Fibroblast of mammary gland (primary cell): ENCODE measurements around the gene UBR4.

Experiments
- DNase-seq: peaks from one replicate; pipeline ENCODE4 v3.0.0-alpha.2; 2010; ENCODE audit warnings: low read depth
- H3K4me3 ChIP-seq: 2 replicates; pipeline ENCODE4 v1.5.1; 2011; ENCODE audit warnings: low read depth, mild to moderate bottlenecking, low read length, moderate library complexity; ENCODE audit not compliant: control insufficient read depth
- TF ChIP-seq, protein P1 (sequence below): conservative IDR thresholded peaks from 2 replicates; pipeline ENCODE4 v1.5.1; 2011; ENCODE audit warnings: low read depth, low read length, inconsistent platforms; ENCODE audit not compliant: control insufficient read depth, insufficient read depth

Gene UBR4

DNA sequence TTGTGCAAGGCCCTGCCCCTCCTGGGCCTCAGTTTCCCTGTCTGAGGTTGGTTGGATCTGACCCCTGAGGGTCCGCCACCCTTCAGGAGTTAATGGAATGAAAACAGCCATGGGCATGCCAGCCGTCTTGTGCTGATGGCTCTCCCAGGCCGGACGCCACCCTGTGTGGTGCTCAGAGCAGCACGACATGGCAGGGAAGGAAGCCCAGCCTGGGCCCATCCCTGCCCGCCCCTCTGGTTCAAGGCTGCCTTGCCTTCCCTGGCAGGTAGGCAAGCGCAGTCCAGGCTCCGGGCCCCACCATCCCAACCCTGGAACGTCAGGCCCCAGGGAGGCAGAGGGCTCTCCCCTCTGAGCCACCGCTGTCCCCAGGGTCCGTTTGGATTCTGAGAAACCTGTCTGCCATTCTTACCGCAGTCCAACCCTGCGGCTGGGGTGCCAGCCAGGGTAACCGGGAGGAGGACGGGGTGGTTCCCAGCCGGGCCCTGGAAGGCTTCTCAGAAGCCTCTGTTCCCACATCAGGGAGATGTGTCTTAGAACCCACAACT, 145.1 kb downstream of the UBR4 start:
- TF ChIP-seq, protein P1, sequence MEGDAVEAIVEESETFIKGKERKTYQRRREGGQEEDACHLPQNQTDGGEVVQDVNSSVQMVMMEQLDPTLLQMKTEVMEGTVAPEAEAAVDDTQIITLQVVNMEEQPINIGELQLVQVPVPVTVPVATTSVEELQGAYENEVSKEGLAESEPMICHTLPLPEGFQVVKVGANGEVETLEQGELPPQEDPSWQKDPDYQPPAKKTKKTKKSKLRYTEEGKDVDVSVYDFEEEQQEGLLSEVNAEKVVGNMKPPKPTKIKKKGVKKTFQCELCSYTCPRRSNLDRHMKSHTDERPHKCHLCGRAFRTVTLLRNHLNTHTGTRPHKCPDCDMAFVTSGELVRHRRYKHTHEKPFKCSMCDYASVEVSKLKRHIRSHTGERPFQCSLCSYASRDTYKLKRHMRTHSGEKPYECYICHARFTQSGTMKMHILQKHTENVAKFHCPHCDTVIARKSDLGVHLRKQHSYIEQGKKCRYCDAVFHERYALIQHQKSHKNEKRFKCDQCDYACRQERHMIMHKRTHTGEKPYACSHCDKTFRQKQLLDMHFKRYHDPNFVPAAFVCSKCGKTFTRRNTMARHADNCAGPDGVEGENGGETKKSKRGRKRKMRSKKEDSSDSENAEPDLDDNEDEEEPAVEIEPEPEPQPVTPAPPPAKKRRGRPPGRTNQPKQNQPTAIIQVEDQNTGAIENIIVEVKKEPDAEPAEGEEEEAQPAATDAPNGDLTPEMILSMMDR = no peak
- no peak overlapping the region for H3K4me3 ChIP-seq
- DNase-seq = no peak

DNA sequence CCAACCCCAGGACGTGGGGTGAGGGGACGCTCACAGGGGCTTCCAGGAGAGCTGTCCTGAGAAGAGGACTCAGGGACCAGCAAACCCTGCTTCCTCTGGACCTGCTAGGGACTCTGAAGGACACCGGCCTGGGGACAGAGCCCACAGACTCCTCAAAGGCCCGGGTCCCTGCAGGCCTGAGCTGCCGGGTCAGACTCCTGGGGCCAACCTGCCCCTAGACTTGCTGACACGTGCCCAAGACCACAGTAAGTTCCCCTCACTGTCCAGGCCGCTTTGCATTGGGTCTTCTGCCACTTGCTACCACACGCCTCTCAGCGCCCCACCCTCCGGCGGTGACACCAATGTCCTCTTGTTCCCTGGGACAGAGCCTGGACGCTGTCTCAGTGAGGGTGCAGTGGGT, 146.9 kb downstream of the UBR4 start:
- no peak for DNase-seq
- no peak overlapping the region for H3K4me3 ChIP-seq
- TF ChIP-seq, protein P1 = no peak

DNA sequence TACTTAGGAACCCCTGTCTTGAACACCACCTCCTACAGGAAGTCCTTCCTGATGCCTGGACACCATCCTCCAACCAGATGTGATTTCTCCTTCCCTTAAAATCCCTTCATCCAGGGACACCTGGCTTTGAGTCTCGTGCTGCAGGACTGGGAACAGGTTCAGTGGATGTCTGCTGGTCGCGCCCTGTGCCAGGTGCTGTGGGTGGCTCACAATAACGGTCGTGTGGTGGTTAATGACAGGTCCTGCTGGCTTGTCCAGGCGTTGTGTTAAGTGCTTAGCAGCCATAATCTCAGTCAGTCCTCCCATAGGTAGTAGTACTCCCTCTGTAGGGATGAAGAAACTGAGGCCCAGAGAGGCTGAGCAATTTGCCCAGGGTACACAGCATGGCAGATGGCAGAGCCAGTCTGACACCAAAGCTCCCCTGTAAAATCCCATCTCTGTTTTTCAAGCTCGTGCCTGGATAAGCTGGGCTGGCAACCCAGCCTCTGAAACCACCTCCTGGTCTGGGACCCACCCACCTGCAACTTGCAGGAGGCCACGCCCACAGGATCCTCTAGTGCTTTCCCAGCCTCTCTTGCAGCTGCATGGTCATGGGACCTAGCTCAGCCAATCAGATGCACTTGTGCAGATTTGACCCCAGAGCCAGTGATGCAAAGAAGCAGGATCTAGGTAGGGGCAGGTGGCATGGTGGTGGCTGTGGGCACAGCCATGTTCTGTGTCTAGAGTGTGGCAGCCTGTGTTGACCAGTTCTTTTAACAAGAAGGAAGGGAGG, 147.6 kb downstream of the UBR4 start:
- H3K4me3 ChIP-seq = no peak overlapping the region
- TF ChIP-seq, protein P1 = no peak
- no peak for DNase-seq

DNA sequence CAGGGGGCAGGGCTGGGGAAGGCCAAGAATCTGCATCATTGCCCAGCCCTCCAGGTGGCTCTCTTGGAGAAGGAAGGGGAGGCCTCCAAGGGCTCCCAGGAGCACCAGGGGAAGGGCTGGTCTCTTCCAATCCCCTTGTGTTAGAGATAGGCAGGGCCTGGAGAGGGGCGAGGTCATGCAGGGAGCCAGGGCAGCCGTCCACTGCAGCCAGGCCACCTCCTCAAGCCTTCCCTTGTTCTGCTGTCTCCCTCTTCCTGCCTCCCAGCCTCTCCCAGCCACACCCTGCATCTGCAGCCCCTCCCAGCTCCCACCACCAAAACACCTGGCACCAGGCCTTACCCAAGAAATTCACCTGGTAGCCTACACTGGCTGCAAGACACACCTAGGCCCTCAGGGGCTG, 148.3 kb downstream of the UBR4 start:
- DNase-seq = no peak
- TF ChIP-seq, protein P1 = no peak
- H3K4me3 ChIP-seq = no peak overlapping the region

DNA sequence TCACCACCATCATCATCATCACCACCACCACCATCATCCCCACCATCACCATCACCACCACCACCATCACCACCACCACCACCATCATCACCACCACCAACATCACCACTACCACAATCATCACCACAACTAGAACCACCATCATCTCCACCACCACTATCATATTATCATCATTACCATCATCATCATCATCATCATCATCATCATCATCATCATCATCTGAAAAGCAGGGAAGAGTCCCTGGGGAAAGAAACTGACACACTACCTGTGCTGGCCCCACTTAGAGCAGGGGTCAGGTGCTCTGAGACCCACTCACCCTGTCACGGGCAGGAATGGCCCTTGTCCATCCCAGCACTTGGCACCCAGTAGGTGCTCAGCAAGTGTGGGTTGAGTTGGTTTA, 148.7 kb downstream of the UBR4 start:
- TF ChIP-seq, protein P1 = no peak
- no peak for DNase-seq
- no peak overlapping the region for H3K4me3 ChIP-seq

DNA sequence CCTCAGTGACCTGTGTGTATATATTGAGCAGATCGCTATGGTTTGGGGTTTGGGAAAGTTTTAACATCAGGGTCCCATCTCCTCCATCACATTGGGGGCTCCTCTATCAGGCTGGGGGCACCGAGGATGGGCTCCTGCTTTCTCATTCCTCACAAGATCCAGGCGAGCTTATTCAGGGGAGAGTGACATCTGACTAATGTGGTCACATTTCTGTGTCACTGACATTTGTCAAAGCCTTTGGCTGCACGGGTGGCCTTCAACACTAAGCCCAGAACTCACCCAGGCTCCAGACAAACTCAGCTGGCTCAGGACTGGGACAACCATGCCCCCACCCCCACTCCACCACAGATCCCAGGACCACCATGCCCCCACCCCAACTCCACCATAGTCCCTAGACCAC, 150.3 kb downstream of the UBR4 start:
- no peak overlapping the region for H3K4me3 ChIP-seq
- DNase-seq = no peak
- TF ChIP-seq, protein P1 = no peak

DNA sequence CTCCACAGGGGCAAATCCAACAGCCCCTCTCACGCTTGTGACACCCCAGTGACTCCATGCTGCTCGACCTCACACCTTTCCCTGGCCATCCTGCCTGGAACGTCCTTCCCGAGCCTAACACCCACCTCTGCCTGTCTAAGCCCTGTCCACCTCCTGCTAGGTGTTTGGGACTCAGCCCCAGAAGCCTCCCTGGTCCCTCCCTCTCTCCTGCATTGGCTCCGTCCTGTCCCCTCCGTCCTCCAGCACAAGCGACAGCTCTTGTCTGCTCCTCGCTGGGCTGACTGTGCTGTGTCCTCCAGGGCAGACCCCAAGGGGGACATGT, 151.6 kb downstream of the UBR4 start:
- H3K4me3 ChIP-seq = no peak overlapping the region
- no peak for DNase-seq
- TF ChIP-seq, protein P1 = no peak
